GM21717 (cell line): ENCODE measurements around the gene CAMSAP1.
"Not testable (repeated sequence)": the region's sequence is repeated elsewhere in the genome, so short reads cannot be mapped to it uniquely, and the experiment has no call there.

ENCODE experiments used
- ATAC-seq: cut with Tn5 transposase; IDR thresholded peaks from one replicate; pipeline ENCODE4 v1.9.1; 2021; ENCODE audit warnings: mild to moderate bottlenecking, moderate library complexity; ENCODE audit not compliant: unreplicated experiment

Gene CAMSAP1

DNA sequence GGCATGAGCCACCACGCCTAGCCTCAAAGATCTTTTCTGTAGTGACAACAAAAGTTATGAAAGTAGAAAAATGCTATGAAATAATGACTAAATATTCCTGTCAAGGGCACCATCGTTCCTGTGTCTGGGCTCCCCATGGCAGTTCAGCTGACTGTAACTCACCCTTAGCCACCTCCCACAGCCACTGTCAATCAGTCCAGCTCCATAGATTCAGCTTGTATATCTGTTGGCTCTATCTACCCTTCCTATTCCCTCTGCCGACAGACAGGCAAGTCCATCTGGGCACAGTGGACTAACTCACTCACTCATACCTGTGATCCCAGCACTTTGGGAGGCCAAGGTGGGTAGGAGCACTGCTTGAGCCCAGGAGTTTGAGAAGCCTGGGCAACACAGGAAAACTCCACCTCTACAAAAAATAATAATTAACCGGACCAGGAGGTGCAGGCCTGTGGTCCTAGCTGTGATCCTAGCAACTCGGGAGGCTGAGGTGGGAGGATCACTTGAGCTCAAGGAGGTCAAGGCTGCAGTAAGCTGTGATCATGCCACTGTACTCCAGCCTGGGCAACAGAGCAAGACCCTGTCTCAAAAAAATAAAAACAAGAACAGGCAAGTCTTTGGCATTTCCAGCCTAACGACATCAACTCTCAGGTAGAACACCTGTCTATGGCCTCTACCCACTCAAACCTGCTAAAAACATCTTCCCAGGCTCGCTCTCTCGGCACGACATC, 6.2 kb downstream of the CAMSAP1 start:
- no peak for ATAC-seq

GRCh38 chr9:135898634-135899407, 8.5 kb downstream of the CAMSAP1 start:
- ATAC-seq: no peak

- no peak for ATAC-seq
Observed at GRCh38 chr9:135896626-135897025, 10.7 kb downstream of the CAMSAP1 start.

- ATAC-seq: no peak
Observed at GRCh38 chr9:135896205-135896604, 11.1 kb downstream of the CAMSAP1 start.

- no peak for ATAC-seq
Observed at GRCh38 chr9:135895202-135895848, 12.0 kb downstream of the CAMSAP1 start.

GRCh38 chr9:135893104-135893503, 14.2 kb downstream of the CAMSAP1 start:
- no peak for ATAC-seq

DNA sequence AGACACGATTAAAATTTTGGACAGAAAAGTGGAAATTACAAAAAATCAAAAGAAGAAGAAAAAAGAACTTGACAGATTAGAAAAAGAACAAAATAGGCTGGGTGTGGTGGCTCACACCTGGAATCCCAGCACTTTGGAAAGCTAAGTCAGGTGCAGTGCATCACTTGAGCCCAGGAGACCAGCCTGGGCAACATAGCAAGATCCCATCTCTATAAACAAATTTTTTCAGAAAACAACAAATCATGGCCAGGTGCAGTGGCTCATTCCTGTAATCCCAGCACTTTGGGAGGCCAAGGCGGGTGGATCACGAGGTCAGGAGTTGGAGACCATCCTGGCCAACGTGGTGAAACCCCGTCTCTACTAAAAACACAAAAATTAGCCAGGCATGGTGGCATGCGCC, 15.0 kb downstream of the CAMSAP1 start:
- not testable (repeated sequence) for ATAC-seq

- ATAC-seq: no peak
Observed at GRCh38 chr9:135891027-135891631, 16.2 kb downstream of the CAMSAP1 start.

GRCh38 chr9:135890190-135891026, 16.9 kb downstream of the CAMSAP1 start:
- no peak for ATAC-seq

- no peak for ATAC-seq
Observed at GRCh38 chr9:135889564-135890189, 17.7 kb downstream of the CAMSAP1 start.

DNA sequence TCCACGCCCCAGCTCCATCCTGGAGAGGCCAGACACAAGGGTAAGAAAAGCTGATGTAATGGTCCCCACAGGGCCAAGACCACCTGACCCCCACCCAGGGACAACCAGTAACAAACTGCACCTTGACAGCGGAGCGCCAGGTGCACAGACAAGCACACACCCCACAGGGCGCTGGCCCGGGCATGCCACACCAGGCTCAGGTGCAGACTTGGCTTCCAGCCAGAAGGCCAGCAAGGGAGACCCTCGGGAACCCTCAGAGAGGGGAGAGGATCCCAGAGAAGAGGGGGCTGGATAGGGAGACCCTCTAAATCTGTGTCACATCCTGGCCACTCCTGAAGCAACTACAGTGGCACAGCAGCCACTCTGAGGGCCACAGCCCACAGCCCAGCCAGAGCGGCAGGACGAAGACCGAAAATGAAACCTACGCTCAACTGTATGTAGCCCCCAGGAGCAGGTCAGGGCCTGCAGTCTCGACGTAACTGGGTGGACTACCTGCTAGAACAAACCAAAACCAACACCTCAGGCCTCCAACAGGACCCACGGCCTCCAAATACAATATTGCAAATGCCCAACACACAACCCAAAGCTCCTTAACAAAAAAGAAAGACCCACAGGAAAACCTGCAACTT, 18.5 kb downstream of the CAMSAP1 start:
- no peak for ATAC-seq

DNA sequence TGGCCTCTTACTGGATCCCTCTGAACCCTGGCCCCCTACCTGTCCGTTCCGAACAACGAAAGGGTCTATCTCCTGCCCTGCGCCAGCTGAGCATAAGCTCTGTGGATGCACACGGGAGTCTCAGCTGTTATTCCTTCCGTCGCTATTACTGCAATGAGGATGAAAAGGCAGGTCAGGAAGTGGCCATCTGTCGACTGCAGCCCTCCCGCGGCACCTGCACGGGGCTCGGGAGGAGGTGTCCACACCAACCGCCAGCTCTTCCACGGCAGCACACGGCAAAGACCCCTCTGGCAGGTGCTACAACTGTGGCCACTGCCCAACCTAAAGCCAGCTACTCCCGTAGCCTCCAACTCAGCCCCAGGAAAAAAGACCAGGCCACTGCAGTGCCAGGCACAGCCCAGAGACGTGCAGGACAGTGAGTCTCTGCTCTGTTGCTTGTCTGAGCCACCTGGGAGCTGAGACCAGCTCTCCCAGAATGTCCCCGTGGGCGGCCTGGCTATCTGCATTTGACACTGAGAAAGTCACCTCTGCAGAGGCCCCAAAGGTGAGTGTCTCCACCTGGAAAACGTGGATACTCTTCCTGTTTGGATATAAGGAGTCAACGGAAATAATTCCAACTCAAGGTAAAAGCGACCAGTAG, 19.1 kb downstream of the CAMSAP1 start:
- ATAC-seq: no peak

- no peak for ATAC-seq
Observed at GRCh38 chr9:135887585-135888050, 19.7 kb downstream of the CAMSAP1 start.

DNA sequence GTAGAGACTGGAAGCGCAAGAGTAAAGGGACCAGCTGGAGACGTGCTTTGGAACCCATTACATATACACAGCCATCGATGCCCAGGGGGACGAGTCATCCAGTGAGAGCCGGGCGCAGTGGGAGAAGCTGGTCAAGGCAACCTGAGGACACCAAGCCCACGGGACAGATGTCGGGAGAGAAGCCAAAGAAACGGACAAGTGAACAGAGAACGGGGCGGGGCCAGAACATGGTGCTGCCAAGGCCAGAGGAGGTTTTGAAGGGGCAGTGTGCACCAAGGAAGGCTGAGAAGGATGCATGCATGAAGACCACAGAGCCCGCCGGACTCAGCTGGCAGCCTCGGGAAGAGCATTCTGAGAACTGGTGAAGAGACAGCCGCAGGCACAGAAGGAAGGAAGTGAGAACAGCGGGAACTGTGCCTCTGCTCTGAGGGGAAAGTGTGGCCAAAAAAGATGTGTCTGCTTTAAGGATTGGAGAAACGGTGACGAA, 20.3 kb downstream of the CAMSAP1 start:
- ATAC-seq: no peak

- no peak for ATAC-seq
Observed at GRCh38 chr9:135886147-135886981, 21.0 kb downstream of the CAMSAP1 start.

- ATAC-seq: no peak
Observed at GRCh38 chr9:135885100-135885853, 22.1 kb downstream of the CAMSAP1 start.

- no peak for ATAC-seq
Observed at GRCh38 chr9:135884328-135885035, 22.9 kb downstream of the CAMSAP1 start.
